Ureter (tissue), 1 donor: ENCODE results near the gene SNRNP70. TPM values are rescaled to one million over a fixed set of nuclear protein-coding genes. Genes with fewer than 3 reads are reported as not detected.
"Not testable (repeated sequence)": the region's sequence is repeated elsewhere in the genome, so short reads cannot be mapped to it uniquely, and the experiment has no call there.

Experiments used
- DNase-seq: peaks from one replicate; pipeline ENCODE4 v3.0.0-alpha.2; 2020; ENCODE audit warnings: low spot score
- total RNA-seq: library from RNA; stranded (reverse); gene quantifications from one replicate; pipeline ENCODE4 v1.2.4, GENCODE V29; 2023
- donor health status: DM: yes; HTN: yes; CAD: no.

Gene SNRNP70
- total RNA-seq, 1 donor from 2014 or later: 256 TPM

DNA sequence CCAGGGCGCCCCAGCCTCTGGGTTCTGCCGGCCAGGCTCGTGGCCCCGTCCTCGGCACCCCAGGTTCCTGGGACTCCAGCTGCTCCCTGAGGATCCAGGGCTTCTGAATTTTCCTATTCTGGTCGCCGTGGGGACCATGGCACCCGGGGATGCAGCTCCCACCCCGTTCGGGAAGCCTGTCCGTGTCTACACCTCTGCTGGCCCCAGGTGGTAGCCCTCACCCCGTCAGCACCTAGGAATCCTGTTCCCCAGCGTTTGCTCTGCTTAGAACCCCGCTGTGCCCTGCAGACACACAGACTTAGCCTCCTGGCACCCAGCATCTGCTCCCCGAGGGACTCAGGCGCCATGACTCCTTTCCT, 35.1 kb downstream of the SNRNP70 start:
- DNase-seq: no peak

DNA sequence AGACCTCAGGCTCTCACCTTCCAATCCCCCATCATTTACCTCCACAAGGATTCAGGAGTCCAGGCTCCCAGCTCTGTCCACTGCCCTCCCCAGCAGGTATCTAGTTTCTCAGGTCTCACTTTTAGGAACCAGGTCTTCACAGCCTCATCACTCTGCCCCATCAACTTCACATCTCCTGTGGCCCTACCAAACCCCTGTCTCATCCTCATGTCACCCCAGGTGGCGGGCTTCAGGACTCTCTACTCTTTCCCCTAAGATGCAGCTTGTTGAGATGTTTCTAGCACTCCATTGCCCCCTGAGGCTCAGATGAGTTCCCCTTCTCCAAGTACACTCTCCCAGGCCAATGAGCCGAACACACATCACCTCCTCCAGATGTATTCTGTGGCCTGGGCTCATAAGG, 35.6 kb downstream of the SNRNP70 start:
- DNase-seq: no peak

DNA sequence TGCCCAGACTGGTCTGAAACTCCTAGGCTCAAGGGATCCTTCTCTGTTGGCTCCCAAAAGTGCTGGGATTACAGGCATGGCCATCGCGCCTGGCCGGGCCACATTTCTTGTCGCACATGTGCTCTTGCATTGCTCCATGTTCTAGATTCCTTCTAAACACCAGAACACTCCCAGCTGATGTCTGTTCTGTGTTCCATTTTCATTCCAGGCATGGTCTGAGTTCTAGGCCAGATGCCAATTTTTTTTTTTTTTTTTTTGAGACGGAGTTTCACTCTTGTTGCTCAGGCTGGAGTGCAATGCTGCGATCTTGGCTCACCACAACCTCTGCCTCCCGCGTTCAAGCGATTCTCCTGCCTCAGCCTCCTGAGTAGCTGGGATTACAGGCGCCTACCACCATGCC, 36.6 kb downstream of the SNRNP70 start:
- DNase-seq: not testable (repeated sequence)

DNA sequence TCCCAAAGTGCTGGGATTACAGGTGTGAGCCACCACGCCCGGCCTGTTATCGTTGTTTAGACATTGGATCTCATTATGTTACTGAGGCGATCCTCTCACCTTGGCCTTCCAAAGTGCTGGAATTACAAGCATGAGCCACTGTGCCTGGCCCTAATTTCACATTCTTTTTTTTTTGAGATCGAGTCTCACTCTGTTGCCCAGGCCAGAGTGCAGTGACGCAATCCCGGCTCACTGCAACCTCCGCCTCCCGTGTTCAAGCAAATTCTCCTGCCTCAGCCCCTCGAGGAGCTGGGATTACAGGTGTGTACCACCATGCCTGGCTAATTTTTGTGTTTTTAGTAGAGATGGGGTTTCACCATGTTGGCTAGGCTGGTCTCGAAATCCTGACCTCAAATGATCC, 38.0 kb downstream of the SNRNP70 start:
- DNase-seq: not testable (repeated sequence)

DNA sequence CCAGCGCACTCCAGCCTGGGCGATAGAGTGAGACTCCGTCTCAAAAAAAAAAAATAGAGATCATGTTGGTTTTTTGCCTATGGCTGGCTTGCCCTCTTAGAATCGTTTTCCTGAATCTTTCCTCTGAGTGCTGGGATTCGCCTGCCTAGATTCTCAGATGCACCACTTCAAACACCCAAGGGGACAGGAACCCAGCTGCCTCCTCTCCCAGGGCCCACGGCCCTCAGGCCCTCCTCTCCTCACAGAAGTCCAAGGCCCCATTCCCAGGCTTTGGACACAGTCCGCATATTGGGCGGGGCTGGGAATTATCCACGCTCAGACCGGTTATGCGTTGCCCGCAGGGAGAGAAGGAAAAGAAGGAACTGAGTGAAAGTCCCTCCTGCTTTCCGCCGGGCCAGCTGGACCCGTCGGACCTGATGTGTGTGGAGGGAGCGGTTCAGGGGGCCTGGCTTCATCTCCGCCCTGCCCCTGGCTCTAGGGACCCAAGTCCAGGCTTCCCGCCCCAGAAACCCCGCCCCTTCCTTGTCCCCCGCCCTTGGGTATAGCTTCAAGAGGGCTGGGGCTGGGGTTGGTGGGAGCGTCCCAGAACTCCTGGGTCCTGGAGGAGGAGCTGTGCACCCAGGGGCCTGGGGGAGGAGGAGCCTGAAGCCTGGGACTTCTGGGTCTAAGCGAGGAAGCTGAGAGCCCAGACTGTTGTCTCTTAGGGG, 39.9 kb downstream of the SNRNP70 start:
- DNase-seq: no peak

DNA sequence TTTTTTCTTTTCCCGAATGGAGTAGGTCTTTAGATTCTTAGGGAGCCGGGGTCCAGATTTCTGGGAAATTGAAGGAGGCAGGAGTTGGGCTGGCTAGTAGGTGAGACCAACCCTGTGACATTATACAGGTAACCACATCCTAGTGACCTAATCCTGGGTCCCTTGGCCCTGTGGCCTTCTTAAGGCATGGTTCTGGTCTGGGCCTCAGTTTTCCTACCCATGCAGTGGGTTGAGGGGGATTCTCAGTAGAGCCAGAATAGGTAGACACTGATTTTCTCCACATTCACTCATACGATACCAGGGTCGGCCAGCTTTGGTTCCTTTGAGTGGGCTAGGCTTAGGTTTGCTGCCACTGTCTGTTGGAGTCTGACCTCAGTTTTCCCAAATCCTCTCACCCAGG, 41.3 kb downstream of the SNRNP70 start:
- no peak for DNase-seq

DNA sequence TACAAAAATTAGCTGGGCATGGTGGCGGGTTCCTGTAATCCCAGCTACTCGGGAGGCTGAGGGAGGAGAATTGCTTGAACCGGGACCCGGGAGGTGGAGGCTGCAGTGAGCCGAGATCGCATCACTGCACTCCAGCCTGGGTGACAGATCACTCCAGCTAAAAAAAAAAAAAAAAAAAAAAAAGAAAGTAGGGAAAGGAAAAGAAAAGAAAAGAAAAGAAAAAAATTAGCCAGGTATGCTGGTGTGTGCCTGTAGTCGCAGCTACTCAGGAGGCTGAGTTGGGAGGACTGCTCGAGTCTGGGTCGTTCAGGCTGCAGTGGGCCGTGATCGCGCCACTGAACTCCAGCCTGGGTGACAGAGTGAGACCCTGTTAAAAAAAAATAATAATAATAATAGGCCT, 42.0 kb downstream of the SNRNP70 start:
- not testable (repeated sequence) for DNase-seq

DNA sequence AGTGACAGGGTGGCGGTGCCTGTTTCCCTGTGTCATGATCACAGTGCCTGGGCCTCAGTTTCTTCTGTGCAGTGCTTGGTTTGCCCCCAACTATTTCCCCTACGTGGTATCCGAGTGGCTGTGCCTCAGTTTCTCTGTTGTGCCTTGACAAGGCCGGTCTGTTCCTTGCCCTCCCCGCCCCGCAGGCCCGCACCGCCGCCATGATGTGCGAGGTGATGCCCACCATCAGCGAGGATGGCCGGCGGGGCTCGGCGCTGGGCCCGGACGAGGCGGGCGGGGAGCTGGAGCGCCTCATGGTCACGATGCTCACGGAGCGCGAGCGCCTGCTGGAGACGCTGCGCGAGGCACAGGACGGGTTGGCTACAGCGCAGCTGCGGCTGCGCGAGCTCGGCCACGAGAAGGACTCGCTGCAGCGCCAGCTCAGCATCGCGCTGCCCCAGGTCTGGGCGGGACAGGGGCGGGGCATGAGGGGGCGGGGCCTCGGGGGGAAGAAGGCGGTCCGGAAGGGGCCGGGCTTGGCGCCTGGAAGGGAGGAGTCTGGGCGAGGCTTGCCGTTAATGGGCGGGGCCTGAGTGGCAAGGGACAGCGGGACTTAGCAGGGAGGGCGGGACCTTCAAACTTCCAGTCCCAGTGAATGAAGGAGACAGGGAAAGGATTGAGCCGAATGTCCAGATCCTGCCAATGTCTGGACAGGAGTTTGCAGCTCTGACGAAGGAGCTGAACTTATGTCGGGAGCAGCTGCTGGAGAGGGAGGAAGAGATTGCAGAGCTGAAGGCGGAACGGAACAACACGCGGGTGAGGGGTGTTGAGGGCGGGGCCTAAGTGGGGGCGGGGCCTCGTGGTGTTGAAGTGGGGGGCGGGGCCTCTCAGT, 42.7 kb downstream of the SNRNP70 start:
- DNase-seq: peak; percentile 97

DNA sequence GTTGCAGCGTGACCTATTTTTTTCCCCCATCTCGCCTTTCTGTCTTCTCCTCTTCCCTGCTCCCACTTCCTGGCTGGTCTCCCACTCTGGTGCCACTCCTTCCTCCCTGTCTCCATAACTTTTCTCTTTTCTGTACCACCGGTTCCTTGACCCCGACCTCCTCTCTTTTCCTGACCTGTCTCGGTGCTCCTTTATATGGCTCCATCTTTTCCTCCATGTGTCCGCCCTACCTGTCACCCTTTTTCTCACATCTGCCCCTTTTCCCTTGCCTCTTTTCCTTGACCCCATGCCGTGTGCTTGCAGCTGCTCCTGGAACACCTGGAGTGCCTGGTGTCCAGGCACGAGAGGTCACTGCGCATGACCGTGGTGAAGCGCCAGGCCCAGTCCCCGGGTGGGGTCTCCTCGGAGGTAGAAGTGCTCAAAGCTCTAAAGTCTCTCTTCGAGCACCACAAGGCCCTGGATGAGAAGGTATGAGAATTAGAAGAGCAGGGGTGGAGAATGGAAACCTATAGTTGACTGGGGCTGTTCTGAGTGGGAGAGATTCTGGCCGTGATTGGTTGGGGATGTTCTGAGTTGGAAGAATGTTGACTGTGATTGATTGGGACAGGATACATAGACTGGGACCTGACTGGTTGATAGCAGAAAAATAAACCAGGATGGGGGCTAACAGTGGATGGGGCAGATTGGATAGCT, 43.4 kb downstream of the SNRNP70 start:
- no peak for DNase-seq

DNA sequence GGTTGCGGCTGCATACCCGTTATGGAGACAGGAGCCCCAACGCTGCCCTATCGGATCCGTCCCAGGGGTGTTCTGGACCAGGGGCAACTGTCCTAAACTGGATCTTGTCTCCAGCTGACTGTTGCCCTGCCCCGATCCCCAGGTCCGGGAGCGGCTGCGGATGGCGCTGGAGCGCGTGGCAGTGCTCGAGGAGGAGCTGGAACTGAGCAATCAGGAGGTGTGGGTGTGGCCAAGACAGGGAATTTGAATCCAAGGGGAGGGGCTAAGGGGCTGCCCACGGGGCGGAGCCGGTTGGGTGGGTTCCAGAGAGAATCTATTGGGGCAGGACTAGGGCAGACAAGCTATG, 44.0 kb downstream of the SNRNP70 start:
- no peak for DNase-seq

DNA sequence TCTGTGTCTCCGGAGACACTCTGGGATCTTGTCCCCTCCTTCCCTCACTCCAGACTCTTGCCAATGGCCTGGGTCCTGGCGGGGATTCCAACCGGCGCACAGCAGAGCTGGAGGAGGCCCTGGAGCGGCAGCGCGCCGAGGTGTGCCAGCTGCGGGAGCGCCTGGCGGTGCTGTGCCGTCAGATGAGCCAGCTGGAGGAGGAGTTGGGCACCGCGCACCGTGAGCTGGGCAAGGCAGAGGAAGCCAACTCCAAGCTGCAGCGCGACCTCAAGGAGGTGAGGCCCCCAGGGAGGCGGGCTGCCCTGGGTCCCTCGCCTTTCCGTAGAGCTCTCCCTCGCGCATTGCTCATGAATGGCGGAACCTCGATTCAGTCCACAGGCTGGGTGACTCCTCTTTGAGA, 45.1 kb downstream of the SNRNP70 start:
- no peak for DNase-seq

DNA sequence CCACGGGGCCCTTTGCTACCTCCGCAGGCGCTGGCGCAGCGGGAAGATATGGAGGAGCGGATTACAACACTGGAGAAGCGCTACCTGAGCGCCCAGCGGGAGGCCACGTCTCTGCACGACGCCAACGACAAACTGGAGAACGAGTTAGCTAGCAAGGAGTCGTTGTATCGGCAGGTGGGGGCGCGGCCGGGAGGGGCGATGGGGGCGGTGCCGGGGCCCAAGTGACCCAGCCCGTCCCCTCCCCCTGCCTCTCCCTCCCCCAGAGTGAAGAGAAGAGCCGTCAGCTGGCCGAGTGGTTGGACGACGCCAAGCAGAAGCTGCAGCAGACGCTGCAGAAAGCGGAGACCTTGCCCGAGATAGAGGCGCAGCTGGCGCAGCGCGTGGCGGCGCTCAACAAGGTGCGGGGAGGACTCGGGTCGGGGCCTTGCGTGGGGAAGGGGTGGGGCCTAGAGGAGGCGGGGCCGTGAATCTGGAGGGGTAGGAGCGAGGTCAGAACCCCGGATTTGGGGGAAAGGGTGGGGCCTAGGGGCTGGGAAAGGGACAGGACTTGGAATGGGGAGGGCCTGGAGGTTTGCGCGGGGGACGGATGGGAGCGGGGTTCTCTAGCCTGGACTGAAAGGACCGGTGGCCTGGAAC, 47.8 kb downstream of the SNRNP70 start:
- no peak for DNase-seq

DNA sequence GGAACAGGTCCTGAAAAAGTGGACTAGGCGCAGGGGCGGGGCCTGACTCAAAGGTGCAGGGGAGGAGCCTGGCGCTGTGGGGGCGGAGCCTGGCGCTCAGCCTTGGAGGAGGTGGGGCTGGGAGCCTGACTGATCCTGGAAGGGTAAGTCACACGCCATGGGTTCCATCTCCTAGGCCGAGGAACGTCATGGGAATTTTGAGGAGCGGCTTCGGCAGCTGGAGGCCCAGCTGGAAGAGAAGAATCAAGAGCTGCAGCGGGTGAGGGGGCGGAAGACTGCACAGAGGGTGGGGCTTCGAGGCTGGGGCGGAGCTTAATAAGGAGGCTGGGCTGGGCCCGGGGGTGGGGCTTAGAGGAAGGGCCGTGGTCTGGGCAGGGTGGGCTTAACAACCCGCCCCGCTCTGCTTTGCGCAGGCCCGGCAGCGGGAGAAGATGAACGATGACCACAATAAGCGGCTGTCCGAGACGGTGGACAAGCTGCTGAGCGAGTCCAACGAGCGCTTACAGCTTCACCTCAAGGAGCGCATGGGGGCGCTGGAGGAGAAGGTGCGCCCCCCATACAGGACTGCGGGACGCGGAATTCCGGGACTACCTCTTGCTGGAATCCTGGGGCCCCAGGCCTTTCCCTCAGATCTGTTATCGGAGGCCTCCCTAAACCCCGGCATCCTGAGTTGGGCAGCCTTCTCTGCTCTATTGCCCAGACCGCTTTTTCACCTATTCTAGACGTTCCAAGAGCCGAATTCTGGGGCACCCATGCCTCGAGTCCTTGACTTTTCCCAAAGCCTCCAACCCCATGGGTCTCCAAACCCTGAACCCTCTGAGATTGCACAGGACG, 48.6 kb downstream of the SNRNP70 start:
- peak; percentile 85 for DNase-seq

DNA sequence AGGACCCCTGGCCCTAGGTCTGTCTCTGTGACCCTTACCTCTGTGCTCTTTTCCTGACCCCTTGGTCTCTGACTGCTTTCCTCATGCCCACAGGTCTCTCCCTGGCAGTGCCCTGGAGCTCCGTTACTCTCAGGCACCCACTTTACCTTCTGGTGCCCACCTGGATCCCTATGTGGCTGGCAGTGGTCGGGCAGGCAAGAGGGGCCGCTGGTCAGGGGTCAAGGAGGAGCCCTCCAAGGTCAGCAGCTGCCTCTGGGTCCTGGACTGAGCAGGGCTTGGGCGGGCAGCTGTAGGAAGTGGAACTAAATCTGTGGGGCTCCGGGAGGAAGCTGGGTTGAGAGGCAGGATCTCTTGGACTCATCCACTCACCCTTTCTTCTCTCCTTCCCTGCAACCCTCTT, 50.4 kb downstream of the SNRNP70 start:
- no peak for DNase-seq

DNA sequence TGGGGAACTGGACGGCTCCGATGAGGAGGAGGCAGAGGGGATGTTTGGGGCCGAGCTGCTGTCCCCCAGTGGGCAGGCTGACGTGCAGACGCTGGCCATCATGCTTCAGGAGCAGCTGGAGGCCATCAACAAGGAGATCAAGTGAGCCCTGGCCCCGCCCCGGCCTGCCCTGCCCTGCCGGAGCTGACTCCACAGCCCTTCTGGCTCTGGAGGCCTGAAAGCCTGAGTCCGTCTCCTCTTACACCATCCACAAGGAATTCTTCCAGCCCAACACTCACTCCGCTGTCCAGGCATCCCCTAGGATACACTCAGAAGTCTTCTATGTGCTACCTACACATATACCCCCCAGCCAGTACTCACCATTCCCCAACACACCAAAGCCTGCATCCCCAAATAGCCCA, 51.5 kb downstream of the SNRNP70 start:
- DNase-seq: no peak

DNA sequence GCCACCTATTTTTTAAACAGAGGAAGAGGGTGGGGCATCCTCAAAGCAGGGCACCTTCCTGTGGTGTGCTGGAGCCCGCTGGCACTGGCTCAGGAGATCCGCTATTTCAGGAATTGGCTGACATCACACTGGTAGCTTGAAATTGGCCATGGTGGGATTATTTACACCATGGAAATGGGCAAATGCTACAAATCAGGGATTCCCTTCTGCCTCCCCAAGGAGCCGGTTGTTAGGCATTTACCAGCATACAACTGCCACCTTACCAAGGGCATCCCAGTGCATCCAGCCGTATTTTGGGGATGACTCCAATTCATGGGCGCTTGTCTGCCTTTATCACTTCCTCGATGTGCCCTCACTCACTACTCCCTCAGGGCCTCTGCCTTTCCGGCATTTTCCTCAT, 55.7 kb downstream of the SNRNP70 start:
- DNase-seq: no peak

DNA sequence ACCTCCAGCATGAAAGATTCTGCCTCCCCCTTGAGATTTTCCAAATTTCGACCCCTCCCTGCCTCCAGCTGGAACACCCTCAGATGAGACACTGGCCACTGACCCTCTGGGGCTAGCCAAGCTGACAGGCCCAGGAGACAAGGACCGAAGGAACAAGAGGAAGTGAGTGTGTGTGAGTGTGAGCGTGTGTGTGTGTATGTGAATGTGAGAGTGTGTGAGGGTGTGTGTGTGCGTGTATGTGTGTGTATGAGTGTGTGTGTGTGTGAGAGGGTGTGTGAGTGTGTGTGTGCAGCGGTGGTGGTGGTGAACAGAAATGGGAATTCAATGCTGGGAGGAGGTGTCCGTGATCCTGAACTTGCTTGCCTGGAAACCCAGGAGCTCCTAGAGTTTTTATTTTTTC, 56.1 kb downstream of the SNRNP70 start:
- DNase-seq: no peak

DNA sequence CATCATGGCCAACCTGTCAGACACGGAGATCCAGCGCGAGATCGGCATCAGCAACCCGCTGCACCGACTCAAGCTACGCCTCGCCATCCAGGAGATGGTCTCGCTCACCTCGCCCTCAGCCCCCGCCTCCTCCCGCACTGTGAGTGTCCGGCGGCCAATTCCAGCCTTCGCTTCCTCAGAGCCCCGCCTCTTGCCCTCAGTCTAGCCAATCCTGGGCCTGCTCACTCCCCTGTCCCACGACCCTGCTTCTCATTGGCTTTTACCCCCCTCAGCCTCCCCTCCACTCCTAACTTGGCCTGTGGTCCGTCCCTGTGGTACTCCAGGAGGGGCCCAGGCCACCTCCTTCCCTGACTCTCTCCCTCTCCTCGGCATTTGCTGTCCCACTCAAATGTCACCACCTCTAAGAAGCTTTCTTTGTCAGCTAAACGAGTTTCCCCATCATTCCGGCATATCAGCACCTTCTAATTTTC, 57.6 kb downstream of the SNRNP70 start:
- DNase-seq: peak; percentile 88

DNA sequence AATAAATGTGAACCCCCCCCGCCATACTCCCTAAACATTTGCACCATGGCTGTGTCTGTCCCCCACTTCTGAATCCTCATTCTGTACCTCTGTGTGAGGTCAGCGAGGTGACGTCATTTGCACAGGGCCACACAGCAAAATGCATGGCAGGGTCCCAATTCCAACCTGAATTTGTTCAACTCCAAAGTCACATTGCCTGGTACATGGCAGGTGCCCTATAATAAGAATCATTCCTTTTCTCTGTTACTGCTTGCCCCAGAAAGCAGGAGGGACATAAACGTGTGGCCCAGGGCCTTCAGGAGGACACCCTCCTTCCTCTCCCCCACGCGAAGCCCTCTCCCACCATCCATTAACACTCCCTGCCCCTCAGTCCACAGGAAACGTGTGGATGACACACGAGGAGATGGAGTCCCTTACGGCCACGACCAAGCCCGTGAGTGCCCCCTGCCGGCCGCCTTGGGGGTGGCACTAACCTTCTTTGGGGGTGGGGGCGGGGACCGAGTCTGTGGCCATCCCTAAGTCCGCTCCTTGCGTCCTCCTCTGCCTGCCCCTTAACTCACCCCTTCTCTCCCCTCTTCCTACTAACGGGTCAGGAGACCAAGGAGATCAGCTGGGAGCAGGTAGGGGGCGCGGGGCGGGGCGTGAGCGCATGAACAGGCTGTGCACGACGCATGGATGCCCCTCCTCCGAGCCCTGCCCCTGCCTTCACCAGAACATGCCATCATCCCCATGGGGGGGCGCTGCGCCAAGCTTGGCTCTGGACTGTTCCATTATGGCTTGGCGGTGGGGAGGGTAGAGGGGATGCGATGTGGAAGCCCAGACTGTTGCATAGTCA, 60.5 kb downstream of the SNRNP70 start:
- DNase-seq: peak; percentile 78

DNA sequence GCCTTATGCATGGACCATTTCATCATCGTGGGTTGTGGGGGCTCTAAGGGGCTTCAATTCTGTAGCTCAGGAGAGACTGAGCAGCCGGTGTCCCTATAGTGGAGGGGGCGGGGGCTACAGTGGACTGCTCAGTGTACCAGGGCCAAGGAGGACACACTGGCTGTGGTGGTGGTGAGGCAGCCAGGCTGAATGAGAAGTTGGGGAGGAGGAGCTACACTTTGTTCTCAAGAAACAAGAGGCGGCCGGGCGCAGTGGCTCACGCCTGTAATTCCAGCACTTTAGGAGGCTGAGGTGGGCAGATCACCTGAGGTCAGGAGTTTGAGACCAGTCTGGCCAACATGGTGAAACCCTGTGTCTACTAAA, 61.1 kb downstream of the SNRNP70 start:
- not testable (repeated sequence) for DNase-seq
